Nephron (organoid): ENCODE measurements around the gene ADAMTSL1.

ENCODE experiments used
- H3K27ac Mint-ChIP-seq, 3 experiments: 2 replicates each; pipeline ENCODE4 v1.8.0; 2020; ENCODE audit warnings: mixed read lengths in 3 of 3, mild to moderate bottlenecking in 2 of 3, moderate library complexity in 1 of 3
- H3K27me3 Mint-ChIP-seq: 2 replicates; pipeline ENCODE4 v1.8.0; 2021; ENCODE audit warnings: low read depth, mild to moderate bottlenecking, moderate library complexity, mixed read lengths
- H3K36me3 Mint-ChIP-seq: 2 replicates; pipeline ENCODE4 v1.8.0; 2020; ENCODE audit warnings: low read depth, mixed read lengths
- H3K4me1 Mint-ChIP-seq: 2 replicates; pipeline ENCODE4 v1.8.0; 2020; ENCODE audit warnings: mixed read lengths
- H3K4me3 Mint-ChIP-seq, 3 experiments: 2 replicates each; pipeline ENCODE4 v1.8.0; 2020; ENCODE audit warnings: mild to moderate bottlenecking in 3 of 3, mixed read lengths in 3 of 3, moderate library complexity in 2 of 3
- H3K9me3 Mint-ChIP-seq: 2 replicates; pipeline ENCODE4 v1.8.0; 2020; ENCODE audit warnings: mixed read lengths
- CTCF ChIP-seq, 3 experiments: fragments of 200-600 bp; sonication (generic); IDR thresholded peaks; one replicate each; pipeline ENCODE4 v1.5.0; 2021; ENCODE audit warnings: antibody characterized with exemption in 3 of 3; ENCODE audit not compliant: unreplicated experiment in 3 of 3

ADAMTSL1 gene

GRCh38 chr9:18707489-18708205 is 233.7 kb downstream of the ADAMTSL1 start:
- Mint-ChIP-seq H3K36me3 (peaks cover 37% of the 10 kb centered on the region), H3K27me3 (no peaks in the 10 kb centered on the region), H3K4me3 (peak overlapping the region in 1 of 3 experiments; percentile 52), H3K27ac (peak overlapping the region; percentile 73 to 98 (median 85)), H3K4me1 (peaks cover 66% of the 10 kb centered on the region), H3K9me3 (peaks cover 16% of the 10 kb centered on the region)
- no peak for TF ChIP-seq CTCF (IDR thresholded peaks at IDR 0.05; ENCODE audit: unreplicated experiment in 3 of 3)

GRCh38 chr9:18708429-18708828 is 234.5 kb downstream of the ADAMTSL1 start:
- H3K9me3 Mint-ChIP-seq = peaks cover 13% of the 10 kb centered on the region
- peaks cover 32% of the 10 kb centered on the region for H3K36me3 Mint-ChIP-seq
- peaks cover 59% of the 10 kb centered on the region for H3K4me1 Mint-ChIP-seq
- peak overlapping the region in 1 of 3 experiments; percentile 4 for H3K4me3 Mint-ChIP-seq
- peak overlapping the region; percentile 73 to 98 (median 85) for H3K27ac Mint-ChIP-seq
- TF ChIP-seq CTCF (IDR thresholded peaks at IDR 0.05; ENCODE audit: unreplicated experiment in 3 of 3) = no peak
- H3K27me3 Mint-ChIP-seq = no peaks in the 10 kb centered on the region

GRCh38 chr9:18710065-18710464 is 236.1 kb downstream of the ADAMTSL1 start:
- Mint-ChIP-seq H3K4me1 (peaks cover 44% of the 10 kb centered on the region), H3K36me3 (peaks cover 32% of the 10 kb centered on the region), H3K4me3 (no peak overlapping the region), H3K27me3 (no peaks in the 10 kb centered on the region), H3K9me3 (peaks cover 16% of the 10 kb centered on the region), H3K27ac (peak overlapping the region in 1 of 3 experiments; percentile 27)
- no peak for TF ChIP-seq CTCF (IDR thresholded peaks at IDR 0.05; ENCODE audit: unreplicated experiment in 3 of 3)

- TF ChIP-seq CTCF (IDR thresholded peaks at IDR 0.05; ENCODE audit: unreplicated experiment in 3 of 3) = no peak
- Mint-ChIP-seq H3K9me3 (peaks cover 4% of the 10 kb centered on the region), H3K36me3 (peaks cover 11% of the 10 kb centered on the region), H3K27me3 (no peaks in the 10 kb centered on the region), H3K4me3 (no peak overlapping the region), H3K27ac (no peak overlapping the region), H3K4me1 (peaks cover 7% of the 10 kb centered on the region)
These were observed 243.8 kb downstream of the ADAMTSL1 start for GRCh38 chr9:18717759-18718158.

- peaks cover 15% of the 10 kb centered on the region for H3K36me3 Mint-ChIP-seq
- peaks cover 7% of the 10 kb centered on the region for H3K4me1 Mint-ChIP-seq
- no peak overlapping the region for H3K27ac Mint-ChIP-seq
- TF ChIP-seq CTCF (IDR thresholded peaks at IDR 0.05; ENCODE audit: unreplicated experiment in 3 of 3) = no peak
- H3K4me3 Mint-ChIP-seq = no peak overlapping the region
- peaks cover 4% of the 10 kb centered on the region for H3K9me3 Mint-ChIP-seq
- H3K27me3 Mint-ChIP-seq = no peaks in the 10 kb centered on the region
These were observed 244.4 kb downstream of the ADAMTSL1 start for GRCh38 chr9:18718393-18718792.

- H3K4me3 Mint-ChIP-seq = no peak overlapping the region
- no peak overlapping the region for H3K27ac Mint-ChIP-seq
- H3K4me1 Mint-ChIP-seq = peaks cover 10% of the 10 kb centered on the region
- no peak for TF ChIP-seq CTCF (IDR thresholded peaks at IDR 0.05; ENCODE audit: unreplicated experiment in 3 of 3)
- H3K36me3 Mint-ChIP-seq = peaks cover 19% of the 10 kb centered on the region
- H3K9me3 Mint-ChIP-seq = peaks cover 3% of the 10 kb centered on the region
- H3K27me3 Mint-ChIP-seq = no peaks in the 10 kb centered on the region
These were observed 245.0 kb downstream of the ADAMTSL1 start for GRCh38 chr9:18718932-18719331.
